IMR-90 (cell line): ENCODE measurements around the gene DDI2.

ENCODE experiments used
- BHLHE40 ChIP-seq: fragments of 150-350 bp; IDR thresholded peaks from 2 replicates; pipeline ENCODE4 v1.6.1; 2016; ENCODE audit warnings: mild to moderate bottlenecking, low read depth, low read length
- CEBPB ChIP-seq: IDR thresholded peaks from 2 replicates; pipeline ENCODE4 v1.6.1; 2012; ENCODE audit warnings: low read depth, low read length, improper control_type of control experiment
- CTCF ChIP-seq: conservative IDR thresholded peaks from 2 replicates; pipeline ENCODE4 v1.5.1; 2012; ENCODE audit warnings: mild to moderate bottlenecking, low read depth, low read length, improper control_type of control experiment
- ELK1 ChIP-seq: fragments of 150-350 bp; IDR thresholded peaks from 2 replicates; pipeline ENCODE4 v1.6.1; 2016; ENCODE audit warnings: low read depth, mild to moderate bottlenecking, low read length, moderate library complexity, borderline replicate concordance
- FOS ChIP-seq: fragments of 150-350 bp; IDR thresholded peaks from 2 replicates; pipeline ENCODE4 v1.6.1; 2016; ENCODE audit warnings: low read depth, low read length
- MAFK ChIP-seq: IDR thresholded peaks from 2 replicates; pipeline ENCODE4 v1.6.1; 2012; ENCODE audit warnings: low read depth, low read length, improper control_type of control experiment
- MAZ ChIP-seq: IDR thresholded peaks from 2 replicates; pipeline ENCODE4 v1.6.1; 2012; ENCODE audit warnings: low read depth, mild to moderate bottlenecking, low read length, improper control_type of control experiment, moderate library complexity, borderline replicate concordance
- MXI1 ChIP-seq: IDR thresholded peaks from 2 replicates; pipeline ENCODE4 v1.6.1; 2012; ENCODE audit warnings: low read depth, mild to moderate bottlenecking, low read length, moderate library complexity, borderline replicate concordance
- POLR2A ChIP-seq: IDR thresholded peaks from 2 replicates; pipeline ENCODE4 v1.6.1; 2012; ENCODE audit warnings: mild to moderate bottlenecking, low read depth, low read length
- RAD21 ChIP-seq: IDR thresholded peaks from 2 replicates; pipeline ENCODE4 v1.6.1; 2012; ENCODE audit warnings: low read length, improper control_type of control experiment
- RCOR1 ChIP-seq: IDR thresholded peaks from 2 replicates; pipeline ENCODE4 v1.6.1; 2012; ENCODE audit warnings: mild to moderate bottlenecking, low read length, improper control_type of control experiment; ENCODE audit not compliant: insufficient replicate concordance
- RFX5 ChIP-seq: IDR thresholded peaks from 2 replicates; pipeline ENCODE4 v1.8.0; 2012; ENCODE audit warnings: low read depth, mild to moderate bottlenecking, low read length, moderate library complexity
- SMC3 ChIP-seq: fragments of 150-350 bp; IDR thresholded peaks from 2 replicates; pipeline ENCODE4 v1.6.1; 2016; ENCODE audit warnings: low read depth, mild to moderate bottlenecking, antibody characterized with exemption, low read length, moderate library complexity
- USF2 ChIP-seq: fragments of 150-350 bp; IDR thresholded peaks from 2 replicates; pipeline ENCODE4 v1.6.1; 2017; ENCODE audit warnings: mild to moderate bottlenecking, antibody characterized with exemption, low read length, low read depth

GRCh38 chr1:15657021-15657420, 39.8 kb downstream of the DDI2 start:
- no peak for TF ChIP-seq CTCF
- no peak for TF ChIP-seq MXI1
- no peak for TF ChIP-seq CEBPB
- no peak for TF ChIP-seq RAD21
- TF ChIP-seq SMC3, result no peak
- TF ChIP-seq POLR2A, result no peak
- no peak for TF ChIP-seq MAZ
- no peak for TF ChIP-seq RCOR1
- TF ChIP-seq MAFK, result no peak
- no peak for TF ChIP-seq BHLHE40
- TF ChIP-seq USF2, result no peak
- no peak for TF ChIP-seq FOS
- no peak for TF ChIP-seq RFX5
- TF ChIP-seq ELK1, result no peak
